ENCODE data around the gene SLC25A6.
"Not testable (repeated sequence)": the region's sequence is repeated elsewhere in the genome, so short reads cannot be mapped to it uniquely, and the experiment has no call there.

Gene SLC25A6

DNA sequence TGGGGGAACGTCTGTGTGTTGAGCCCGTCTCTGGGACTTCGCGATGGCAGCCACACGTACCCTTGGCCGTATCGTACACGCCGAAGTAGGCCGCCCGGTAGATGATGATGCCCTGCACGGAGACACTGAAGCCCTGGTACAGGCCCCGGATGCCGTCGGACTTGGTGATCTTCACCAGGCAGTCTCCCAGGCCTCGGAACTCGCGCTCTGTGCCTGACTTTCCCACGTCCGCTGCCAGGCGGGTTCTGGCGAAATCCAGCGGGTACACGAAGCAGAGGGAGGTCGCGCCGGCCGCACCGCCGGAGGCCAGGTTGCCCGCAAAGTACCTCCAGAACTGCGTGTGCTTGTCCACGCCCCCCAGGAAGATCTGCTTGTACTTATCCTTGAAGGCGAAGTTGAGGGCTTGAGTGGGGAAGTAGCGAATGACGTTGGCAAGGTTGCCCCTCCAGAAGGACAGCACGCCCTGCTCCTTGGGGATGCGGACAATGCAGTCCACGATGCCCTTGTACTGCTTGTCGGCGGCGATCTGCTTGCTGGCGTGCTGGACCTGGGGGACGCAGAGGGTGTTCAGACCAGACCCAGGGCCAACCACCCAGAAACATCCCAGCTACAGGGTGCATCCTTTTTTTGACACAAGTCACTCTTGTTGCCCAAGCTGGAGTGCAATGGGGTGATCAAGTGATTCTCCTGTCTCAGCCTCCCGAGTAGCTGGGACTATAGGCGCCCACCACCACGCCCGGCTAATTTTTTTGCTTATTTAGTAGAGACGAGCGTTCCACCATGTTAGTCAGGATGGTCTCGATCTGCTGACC is 2.5 kb downstream of the SLC25A6 start:
- no peak for DNase-seq

DNA sequence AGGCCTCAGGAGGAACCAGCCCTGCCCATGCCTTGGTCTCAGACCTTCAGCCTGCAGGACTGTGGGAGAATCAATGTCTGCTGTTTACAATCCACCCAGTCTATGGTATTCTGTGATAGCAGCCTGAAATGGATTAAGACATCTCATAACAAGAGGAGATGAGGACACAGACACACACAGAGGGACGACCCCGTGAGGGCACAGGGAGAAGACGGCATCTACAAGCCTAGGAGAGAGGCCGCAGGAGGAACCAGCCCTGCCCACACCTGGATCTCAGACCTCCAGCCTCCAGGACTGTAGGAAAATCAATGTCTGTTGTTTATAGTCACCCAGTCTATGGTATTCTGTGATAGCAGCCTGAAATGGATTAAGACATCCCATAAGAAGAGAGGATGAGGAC is 3.3 kb downstream of the SLC25A6 start:
- DNase-seq, result no peak

DNA sequence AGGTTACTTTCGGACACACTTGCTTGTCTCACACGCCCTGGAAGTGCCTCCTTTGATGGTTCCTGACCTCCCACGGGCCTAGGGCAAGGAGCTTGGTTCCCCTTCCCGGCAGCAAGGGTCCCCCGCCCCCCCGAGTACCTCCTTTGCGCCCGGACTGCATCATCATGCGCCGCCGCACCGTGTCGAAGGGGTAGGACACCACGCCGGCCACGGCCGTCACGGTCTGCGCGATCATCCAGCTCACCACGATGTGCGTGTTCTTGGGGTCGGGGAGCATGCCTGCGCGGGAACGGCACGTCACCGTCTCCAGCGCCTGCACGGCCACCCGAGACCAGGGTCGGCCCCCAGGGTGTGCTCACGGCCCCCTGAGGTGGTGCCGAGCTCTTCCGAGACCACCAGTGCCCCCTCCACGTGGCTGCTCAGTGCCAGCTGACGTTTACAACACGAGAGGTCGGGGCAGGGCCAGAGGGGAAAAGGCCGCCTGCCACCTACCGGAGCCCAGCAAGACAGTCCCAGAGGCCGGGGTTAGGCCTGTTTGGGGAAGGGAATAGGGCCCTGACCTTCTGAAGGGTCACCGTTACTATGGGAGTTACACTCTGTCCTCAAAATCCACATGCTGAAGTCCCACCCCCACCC is 4.7 kb downstream of the SLC25A6 start:
- no peak for DNase-seq

DNA sequence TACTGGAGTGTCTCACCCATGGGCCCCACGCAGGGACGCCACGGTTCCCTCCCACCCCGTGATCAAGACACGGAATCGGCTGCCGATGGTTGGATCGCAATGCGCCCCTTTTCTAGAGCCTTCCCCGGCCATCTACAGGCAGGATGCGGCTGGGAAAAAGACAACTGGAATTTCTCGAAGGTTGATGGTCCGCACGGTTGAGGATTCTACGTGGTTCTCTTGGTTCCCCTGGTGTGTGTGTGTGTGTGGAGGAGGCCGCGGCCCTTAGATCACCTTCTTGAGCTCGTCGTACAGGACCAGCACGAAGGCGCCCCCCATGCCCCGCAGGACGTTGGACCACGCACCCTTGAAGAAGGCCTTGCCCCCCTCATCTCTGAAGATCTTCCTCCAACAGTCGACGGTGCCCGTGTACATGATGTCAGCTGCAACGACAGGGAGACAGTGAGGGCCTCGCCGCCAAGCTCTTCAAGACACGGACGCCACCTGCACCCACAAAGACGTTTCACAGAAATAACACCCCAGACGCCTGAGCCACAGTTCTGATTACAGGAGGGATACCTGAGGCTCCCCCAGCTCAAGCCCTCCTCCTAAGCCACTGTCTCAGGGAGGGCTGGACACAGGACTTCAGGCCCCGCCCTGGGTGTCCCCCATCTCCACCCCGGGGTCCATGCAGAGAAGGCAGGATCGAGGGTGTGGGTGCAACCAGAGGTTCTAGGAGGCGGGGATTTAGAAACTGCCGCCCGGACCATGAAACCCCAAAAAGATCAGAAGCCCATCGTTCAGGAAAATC is 5.4 kb downstream of the SLC25A6 start:
- no peak for DNase-seq

DNA sequence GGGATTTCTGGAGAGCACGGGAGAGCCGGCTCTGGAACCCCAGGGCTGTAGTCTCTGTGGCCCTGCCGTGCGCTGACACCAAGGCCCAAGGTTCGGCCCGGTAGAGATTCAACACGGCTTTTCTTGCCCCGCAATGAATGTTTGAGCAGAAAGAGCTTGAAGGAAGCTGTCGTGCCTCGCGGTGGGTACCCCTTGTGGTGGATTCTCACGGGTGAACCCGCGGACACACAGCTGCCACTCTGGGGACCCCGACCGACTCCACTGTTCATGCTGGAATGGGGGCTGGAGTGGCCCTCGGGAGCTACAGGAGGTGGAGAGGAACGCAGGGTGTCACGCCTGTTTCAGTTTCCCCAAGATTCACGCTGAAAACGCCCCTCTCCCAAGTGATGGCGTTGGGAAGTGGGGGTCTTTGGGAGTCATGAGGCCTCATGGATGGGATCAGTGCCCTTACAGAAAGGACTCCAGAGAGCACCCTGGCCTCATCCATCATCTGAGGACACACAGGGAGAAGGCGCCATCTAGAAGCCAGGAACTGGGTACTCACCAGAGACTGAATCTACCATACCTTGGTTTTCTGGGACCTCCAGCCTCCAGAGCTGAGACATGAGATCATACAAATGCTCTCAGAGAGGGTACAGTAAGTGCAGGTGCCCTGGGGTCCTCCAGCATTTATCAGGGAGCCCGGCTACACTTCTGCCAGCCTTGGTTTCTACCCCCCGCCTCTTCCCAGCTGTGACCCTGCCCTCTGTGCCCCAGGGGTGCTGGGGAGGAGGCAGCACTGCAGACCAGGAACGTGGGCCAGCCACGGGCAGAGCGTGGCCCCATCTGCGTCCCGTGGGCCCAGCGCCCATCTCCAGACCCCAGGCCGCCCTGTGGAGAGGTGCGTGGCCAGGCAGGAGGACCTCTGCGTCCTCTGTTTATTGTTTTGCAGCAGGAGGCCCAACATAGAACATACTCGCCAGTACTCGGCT is 6.4 kb downstream of the SLC25A6 start:
- DNase-seq, result no peak

DNA sequence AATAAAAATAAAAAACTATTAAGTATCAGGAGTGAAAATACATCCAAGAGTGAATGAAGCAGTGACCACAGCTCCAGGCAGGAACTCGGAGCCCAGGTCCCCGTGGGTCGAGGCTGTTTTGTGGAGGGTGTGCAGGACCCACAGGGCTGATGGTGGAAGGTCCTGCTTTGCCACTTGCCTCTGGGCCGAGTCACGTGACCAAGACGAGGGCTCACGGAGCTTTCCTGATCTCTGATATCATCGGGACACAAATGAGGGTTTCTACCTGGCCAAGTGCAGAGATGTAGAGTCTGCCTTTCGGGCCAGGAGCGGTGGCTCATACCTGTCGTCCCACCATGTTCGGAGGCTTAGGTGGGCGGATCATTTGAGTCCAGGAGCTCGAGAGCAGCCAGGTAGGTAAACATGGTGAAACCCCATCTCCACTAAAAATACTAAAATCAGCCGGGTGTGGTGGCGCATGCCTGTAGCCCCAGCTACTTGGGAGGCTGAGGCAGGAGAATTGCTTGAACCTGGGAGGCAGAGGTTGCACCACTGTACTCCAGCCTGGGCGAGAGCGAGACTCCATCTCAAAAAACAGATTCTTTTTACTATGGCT is 7.2 kb downstream of the SLC25A6 start:
- DNase-seq, result no peak

DNA sequence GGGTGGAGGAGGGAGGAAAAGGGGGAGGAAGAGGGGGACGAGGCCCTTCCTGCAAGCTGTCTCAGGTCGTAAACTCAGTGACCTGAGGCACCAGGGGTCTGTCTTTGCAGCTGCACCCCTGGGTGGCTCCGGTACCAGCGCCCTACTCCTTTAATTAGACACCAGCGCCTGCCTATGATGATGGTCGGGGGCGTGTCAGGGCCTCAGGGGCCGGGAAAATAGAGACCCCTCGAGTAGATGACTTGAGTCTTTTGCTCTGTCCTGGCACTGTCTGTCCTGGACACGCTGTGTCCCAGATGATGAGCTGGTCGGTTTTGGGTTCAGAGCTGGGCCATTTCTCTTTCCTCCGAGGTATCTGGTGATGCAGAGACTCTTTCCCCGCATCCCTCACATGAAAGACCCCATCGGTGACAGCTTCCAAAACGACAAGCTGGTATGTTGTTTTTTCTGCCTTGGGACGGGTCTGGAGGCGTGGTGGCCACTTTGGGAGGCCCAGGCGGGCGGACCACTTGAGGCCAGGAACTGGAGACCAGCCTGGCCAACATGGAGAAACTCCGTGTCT is 11.2 kb downstream of the SLC25A6 start:
- no peak for DNase-seq

DNA sequence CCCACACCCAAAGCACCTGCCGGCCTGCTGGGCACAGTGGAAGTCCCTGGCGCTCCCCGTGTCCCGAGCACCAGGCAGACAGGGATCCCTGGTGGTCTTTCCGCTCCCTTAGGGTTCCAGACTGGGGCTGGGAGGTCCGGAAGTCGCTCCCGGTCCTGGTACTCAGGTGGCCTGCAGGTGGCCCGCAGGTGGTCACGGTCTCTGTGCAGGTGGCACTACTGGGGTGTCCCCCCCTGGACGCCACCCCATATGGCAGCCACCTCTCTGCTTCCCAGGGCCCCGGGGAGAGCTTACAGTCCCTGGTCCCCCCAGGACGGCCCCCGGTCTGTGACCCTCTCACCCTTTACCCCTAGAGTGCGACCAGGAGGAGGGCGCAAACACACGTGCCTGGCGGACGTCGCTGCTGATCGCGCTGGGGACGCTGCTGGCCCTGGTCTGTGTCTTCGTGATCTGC is 13.6 kb downstream of the SLC25A6 start:
- DNase-seq, result no peak

DNA sequence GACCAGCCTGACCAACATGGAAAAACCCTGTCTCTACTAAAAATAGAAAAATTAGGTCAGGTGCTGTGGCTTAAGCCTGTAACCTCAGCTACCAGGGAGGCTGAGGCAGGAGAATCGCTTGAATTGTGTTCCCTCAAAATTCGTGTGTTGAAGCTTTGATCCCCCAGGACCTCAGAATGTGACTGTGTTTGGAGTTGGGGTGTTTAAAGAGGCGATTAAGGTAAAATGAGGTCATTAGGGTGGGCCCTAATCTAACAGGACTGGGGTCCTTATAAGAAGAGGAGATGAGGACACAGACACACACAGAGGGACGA is 23.6 kb downstream of the SLC25A6 start:
- no peak for DNase-seq

DNA sequence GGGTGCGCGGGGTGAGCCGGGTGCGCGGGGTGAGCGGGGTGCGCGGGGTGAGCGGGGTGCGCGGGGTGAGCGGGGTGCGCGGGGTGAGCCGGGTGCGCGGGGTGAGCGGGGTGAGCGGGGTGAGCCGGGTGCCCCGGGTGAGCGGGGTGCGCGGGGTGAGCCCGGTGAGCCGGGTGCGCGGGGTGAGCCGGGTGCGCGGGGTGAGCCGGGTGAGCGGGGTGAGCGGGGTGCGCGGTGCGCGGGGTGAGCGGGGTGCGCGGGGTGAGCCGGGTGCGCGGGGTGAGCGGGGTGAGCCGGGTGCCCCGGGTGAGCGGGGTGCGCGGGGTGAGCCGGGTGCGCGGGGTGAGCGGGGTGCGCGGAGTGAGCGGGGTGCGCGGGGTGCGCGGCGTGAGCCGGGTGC is 25.6 kb downstream of the SLC25A6 start:
- DNase-seq, result not testable (repeated sequence)

DNA sequence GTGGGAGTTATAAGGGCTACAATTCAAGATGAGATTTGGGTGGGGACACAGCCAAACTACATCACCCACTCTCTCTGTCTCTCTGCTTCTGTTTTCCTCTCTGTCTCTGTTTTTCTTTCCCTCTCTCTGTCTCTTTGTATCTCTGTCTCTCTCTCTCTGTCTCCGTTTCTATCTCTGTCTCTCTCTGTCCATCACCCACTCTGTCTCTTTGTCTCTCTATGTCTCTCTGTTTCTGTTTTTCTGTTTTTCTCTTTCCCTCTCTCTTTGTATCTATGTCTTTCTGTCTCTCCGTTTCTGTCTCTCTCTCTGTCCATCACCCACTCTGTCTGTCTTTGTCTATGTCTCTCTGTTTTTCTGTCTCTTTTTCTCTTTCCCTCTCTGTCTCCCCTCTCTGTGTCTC is 30.0 kb downstream of the SLC25A6 start:
- no peak for DNase-seq

DNA sequence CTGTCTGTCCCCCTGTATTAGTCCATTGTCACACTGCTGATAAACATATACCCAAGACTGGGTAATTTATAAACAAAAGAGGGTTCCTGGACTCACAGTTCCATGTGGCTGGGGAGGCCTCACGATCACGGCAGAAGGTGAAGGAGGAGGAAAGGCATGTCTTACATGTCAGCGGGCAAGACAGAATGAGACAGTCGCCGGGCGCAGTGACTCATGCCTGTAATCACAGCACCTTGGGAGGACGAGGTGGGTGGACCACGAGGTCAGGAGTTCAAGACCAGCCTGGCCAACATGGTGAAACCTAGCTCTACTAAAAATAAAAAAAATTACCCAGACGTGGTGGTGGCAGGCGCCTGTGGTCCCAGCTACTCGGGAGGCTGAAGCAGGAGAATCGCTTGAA is 30.6 kb downstream of the SLC25A6 start:
- no peak for DNase-seq

DNA sequence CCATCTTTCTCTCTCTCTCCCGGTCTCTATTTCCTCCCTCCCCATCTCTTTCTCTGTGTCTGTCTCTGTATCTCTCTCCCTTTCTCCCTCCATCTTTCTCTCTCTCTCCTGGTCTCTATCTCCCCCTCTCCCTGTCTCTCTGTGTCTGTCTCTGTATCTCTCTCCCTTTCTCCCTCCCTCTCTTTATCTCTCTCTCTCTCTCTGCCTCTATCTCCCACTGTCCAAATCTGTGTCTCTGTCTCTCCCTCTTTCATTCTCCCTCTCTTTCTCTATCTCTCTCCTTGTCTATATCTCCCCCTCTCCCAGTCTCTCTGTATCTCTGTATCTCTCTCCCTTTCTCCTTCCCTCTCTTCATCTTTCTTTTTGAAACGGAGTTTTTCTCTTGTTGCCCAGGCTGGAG is 31.7 kb downstream of the SLC25A6 start:
- DNase-seq, result no peak

DNA sequence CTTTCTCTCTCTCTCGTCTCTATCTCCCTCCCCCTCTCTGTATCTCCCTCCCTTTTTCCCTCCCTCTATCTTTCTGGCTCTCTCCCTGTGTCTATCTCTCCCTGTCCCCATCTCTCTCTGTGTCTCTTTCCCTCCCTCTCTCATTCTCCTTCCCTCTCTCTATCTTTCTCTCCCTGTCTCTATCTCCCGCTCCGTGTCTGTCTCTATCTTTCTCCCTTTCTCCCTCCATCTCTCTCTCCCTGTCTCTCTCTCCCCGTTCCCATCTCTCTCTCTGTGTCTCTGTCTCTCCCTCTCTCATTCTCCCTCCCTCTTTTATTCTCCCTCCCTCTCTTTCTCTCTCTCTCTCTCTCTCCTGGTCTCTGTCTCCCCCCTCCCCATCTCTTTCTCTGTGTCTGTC is 32.4 kb downstream of the SLC25A6 start:
- DNase-seq, result no peak

DNA sequence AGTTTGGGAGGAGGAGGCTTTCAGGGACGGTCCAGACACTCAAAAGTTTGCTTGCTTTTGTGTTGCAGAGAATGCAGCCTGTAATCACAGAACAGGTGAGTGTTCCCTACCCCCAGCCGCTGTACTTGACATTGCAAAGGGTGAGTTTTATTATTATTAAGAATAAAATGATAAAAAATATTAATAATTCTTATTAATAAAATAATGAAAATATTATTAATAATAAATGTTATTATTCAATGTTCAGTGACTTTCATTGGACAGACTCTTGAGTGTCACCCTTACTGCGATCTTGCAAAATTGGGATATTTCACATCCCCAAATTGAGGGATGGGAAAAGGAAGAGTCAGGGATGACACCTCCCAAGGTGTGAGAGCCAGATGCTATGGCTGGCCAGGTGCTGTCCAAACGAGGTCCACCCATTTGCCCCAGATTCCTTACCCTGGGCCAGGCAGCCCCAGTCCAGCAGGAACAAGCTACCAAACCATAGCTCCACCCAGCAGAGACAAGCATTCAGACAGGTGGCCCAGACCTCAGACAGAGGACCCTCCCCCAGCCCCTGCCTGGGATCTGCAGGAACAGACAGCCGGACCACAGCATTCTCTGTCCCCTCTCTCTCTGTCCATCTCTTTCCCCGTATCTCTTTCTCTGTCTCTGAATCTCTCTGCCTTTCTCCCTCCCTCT is 33.0 kb downstream of the SLC25A6 start:
- no peak for DNase-seq

DNA sequence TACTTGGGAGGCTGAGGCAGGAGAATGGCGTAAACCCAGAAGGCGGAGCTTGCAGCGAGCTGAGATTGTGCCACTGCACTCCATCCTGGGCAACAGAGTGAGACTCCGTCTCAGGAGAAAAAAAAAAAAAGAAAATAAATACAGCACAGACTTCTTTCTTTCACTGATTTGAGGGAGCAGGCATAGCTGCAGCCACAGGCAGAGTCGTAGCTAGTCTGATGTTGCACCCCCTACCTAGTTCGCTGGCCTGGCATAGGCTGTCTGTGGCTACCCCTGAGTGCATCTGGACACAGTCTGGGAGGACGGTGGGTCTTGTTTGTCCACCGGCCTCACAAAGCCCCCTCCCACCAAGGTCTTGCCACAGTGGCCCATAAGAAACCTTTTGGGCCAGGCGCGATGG is 33.9 kb downstream of the SLC25A6 start:
- no peak for DNase-seq

DNA sequence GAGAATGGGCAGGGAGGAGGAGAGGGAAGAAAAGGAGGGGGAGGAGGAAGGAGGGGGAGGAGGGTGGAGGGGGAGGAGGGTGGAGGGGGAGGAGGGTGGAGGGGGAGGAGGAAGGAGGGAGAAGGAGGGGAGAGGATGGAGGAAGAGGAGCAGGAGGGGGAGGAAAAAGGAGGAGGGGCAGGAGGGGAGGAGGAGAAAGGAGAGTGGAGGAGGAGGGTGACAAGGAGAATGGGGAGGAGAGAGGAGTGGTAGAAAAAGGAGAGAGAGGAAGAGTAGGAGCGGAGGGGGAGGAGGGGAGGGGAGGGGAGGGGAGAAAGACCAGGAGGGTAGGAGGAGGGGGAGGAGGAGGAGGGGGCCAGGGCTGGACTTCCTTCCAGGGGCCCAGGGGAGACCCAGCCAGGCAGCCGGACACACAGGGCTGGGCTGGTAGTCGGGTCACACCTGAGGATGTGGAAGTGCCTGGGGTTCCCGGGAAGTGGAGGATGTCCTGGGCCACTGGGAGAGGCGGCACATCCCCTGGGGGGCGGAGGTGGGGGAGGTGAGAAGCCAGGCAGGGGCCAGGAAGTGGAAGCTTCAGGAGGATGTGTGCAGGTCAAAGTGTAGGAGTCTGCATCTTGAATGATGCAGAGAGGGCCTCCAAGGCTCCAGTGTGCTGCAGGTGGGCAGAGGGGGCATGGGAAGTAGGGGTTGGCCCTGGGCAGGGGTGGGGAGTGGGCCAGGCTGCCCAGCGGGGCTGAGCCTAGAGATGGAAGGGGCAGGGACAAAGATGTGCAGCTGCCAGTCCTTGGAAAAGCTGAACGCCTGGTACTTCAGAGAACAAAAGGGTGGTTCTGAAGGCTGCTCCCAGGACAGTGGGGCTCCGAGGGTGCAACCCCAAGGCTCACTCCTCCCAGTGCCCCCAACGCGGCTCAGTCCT is 36.5 kb downstream of the SLC25A6 start:
- DNase-seq, result no peak

DNA sequence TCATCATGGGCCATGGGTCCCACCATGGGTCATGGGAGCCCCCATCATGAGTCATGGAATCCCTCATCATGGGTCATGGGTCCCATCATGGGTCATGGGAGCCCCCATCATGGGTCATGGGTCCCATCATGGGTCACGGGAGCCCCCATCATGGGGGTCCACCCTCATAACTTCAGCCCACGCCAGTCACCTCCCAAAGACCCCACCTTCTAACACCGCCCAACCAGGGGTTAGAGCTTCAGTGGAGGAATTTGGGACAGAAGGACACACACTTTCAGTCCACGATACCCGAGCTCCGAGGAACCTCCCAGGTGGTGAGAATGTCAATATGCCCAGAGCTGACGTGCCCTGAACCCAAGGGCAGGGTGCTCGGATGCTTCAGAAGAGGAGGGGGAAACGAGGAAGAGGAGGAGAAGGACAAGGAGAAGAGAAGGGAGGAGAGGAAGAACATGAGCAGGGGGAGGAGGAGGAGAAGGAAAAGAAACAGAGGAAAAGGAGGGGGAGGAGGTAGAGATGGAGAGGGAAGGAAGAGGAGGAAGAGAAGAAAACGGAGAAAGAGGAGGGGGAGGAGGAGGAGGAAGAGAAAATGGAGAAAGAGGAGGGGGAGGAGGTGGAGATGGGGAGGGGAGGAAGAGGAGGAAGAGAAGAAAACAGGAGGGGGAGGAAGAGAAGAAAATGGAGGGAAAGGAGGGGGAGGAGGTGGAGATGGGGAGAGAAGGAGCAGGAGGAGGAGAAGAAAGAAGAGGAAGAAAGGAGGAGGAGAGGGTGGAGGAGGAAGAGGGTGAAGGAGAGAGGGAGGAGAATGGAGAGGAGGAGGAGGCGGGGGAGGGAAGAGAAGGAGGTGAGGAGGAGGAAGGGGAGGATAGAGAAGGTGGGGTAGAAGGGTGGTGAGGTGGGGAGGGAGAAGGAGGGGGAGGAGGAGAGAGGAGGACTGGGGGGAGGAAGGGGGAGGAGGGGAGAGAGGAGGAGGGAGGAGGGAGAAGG is 37.6 kb downstream of the SLC25A6 start:
- no peak for DNase-seq

Measured in fibroblast of skin of scalp (primary cell).